ENCODE results near the gene UBA1. TPM values are rescaled to one million over a fixed set of nuclear protein-coding genes. Genes with fewer than 3 reads are reported as not detected.
A peak's percentile ranks its signal among the peaks of the same experiment; 100 is the strongest.

The UBA1 gene
- polyA plus RNA-seq, 4 donors, result 164 to 289 (median 229) TPM

- no peak for DNase-seq (ENCODE audit: low read depth in 4 of 4, low spot score in 3 of 4)
Measured at GRCh38 chrX:47187106-47187677, 6.4 kb upstream of the UBA1 start.

GRCh38 chrX:47189906-47190305, 3.7 kb upstream of the UBA1 start:
- no peak for DNase-seq (ENCODE audit: low read depth in 4 of 4, low spot score in 3 of 4)

- DNase-seq (ENCODE audit: low read depth in 4 of 4, low spot score in 3 of 4), result peak; percentile 52 to 82 (median 63)
Measured at GRCh38 chrX:47190445-47191269, 3.0 kb upstream of the UBA1 start.

- no peak for DNase-seq (ENCODE audit: low read depth in 4 of 4, low spot score in 3 of 4)
Measured at GRCh38 chrX:47191331-47191730, 2.3 kb upstream of the UBA1 start.

- no peak for DNase-seq (ENCODE audit: low read depth in 4 of 4, low spot score in 3 of 4)
Measured at GRCh38 chrX:47191806-47192401, 1.7 kb upstream of the UBA1 start.

GRCh38 chrX:47194194-47194787, 662 bp downstream of the UBA1 start:
- DNase-seq (ENCODE audit: low read depth in 4 of 4, low spot score in 3 of 4), result no peak

GRCh38 chrX:47196098-47196497, 2.5 kb downstream of the UBA1 start:
- DNase-seq (ENCODE audit: low read depth in 4 of 4, low spot score in 3 of 4), result no peak

DNA sequence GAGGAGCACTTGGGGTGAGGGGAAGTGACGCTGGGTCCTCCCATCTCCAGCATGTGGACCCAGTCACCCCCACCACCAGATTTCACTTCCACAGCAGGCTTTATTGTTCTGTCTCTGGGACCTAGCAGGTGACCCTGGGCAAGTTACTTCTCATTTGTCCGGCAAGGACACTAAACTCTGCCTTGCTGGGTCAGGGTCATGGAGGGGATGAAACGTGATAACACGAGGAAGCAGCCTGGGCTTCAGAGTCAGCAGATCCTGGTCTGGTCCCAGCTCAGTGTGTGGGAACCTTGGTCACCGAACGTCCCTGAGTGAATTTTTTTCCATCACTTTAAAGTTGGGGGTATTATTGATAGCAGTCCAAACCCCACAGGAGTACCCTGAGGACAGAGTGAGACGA, 3.9 kb downstream of the UBA1 start:
- DNase-seq (ENCODE audit: low read depth in 4 of 4, low spot score in 3 of 4), result no peak

- no peak for DNase-seq (ENCODE audit: low read depth in 4 of 4, low spot score in 3 of 4)
Measured at GRCh38 chrX:47198026-47198686, 4.5 kb downstream of the UBA1 start.

- DNase-seq (ENCODE audit: low read depth in 4 of 4, low spot score in 3 of 4), result no peak
Measured at GRCh38 chrX:47198687-47199080, 5.1 kb downstream of the UBA1 start.

GRCh38 chrX:47199286-47199685, 5.7 kb downstream of the UBA1 start:
- no peak for DNase-seq (ENCODE audit: low read depth in 4 of 4, low spot score in 3 of 4)

- DNase-seq (ENCODE audit: low read depth in 4 of 4, low spot score in 3 of 4), result no peak
Measured at GRCh38 chrX:47200385-47201150, 6.9 kb downstream of the UBA1 start.

GRCh38 chrX:47201345-47201944, 7.8 kb downstream of the UBA1 start:
- no peak for DNase-seq (ENCODE audit: low read depth in 4 of 4, low spot score in 3 of 4)

DNA sequence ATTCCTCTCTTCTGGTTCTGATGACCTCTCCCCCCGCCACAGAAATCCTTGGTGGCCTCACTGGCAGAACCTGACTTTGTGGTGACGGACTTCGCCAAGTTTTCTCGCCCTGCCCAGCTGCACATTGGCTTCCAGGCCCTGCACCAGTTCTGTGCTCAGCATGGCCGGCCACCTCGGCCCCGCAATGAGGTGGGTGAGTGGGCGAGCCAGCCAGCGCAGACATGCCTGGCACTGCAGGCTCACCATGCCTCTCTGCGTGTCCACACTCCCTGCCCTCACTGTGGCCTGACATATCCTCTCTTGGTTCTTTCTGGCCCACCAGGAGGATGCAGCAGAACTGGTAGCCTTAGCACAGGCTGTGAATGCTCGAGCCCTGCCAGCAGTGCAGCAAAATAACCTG, 8.7 kb downstream of the UBA1 start:
- DNase-seq (ENCODE audit: low read depth in 4 of 4, low spot score in 3 of 4), result no peak

- no peak for DNase-seq (ENCODE audit: low read depth in 4 of 4, low spot score in 3 of 4)
Measured at GRCh38 chrX:47202877-47203276, 9.2 kb downstream of the UBA1 start.

DNA sequence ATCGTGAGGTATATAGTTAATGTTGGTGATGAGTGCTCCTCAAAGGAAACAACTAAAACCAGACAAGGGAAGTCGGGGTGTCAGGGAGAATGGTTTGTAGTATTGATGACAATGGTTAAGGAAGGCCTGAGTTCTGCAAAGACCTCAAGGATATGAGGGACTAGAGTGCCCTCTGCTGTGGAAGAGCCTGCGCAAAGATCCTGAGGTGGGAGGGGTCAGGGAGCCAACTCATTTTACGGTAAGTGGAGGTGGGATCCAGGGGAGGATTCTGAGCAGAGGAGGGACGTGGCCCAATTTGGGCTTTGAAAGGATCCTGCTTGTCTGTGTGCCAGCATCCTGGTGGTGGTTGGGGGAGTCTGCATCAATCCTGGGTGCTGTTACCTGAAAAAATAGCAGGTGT, 11.3 kb downstream of the UBA1 start:
- DNase-seq (ENCODE audit: low read depth in 4 of 4, low spot score in 3 of 4), result no peak

DNA sequence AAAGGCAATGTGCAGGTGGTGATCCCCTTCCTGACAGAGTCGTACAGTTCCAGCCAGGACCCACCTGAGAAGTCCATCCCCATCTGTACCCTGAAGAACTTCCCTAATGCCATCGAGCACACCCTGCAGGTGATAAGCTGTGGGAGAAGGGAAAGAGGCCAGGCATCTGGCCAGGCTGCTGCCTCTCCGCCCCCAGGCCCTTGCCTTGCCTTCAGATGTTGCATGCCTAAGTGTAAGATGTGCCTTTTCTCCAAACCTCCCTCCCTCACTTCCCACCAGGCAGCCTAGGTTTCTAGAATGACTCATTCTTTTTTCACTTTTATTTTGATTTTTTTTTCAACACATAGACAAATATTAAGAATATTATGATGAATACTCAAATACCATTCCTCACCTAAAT, 12.7 kb downstream of the UBA1 start:
- no peak for DNase-seq (ENCODE audit: low read depth in 4 of 4, low spot score in 3 of 4)

- DNase-seq (ENCODE audit: low read depth in 4 of 4, low spot score in 3 of 4), result no peak
Measured at GRCh38 chrX:47208108-47208507, 14.5 kb downstream of the UBA1 start.

- no peak for DNase-seq (ENCODE audit: low read depth in 4 of 4, low spot score in 3 of 4)
Measured at GRCh38 chrX:47209508-47210238, 16.0 kb downstream of the UBA1 start.

All from left renal pelvis (tissue), 4 donors.